Common myeloid progenitor, CD34-positive (primary cell): Measurements from ENCODE around the gene SLC4A7. TPM values are rescaled to one million over a fixed set of nuclear protein-coding genes. Genes with fewer than 3 reads are reported as not detected.
"Not testable (repeated sequence)": the region's sequence is repeated elsewhere in the genome, so short reads cannot be mapped to it uniquely, and the experiment has no call there.

ENCODE experiments used
- CTCF ChIA-PET: fragments of 350-600 bp; sonication (Branson Sonifier 250); formaldehyde crosslinking; loops from one replicate; lab custom pipeline; 2021; ENCODE audit warnings: antibody characterized with exemption; lab: Charles Lee
- POLR2A ChIA-PET: fragments of 350-600 bp; sonication (Branson Sonifier 250); formaldehyde crosslinking; loops from one replicate; lab custom pipeline; 2021; ENCODE audit warnings: antibody characterized with exemption; lab: Charles Lee
- DNase-seq, 3 donors: peaks; one replicate each; pipeline versions ENCODE4 v3.0.0 to v3.0.0-alpha.2; 2013
- H3K27ac ChIP-seq, 2 experiments: 1 replicate in 1 of 2; 2 replicates in 1 of 2; pipeline ENCODE4 v1.7.0; 2013; ENCODE audit warnings: inconsistent platforms in 2 of 2, low read length in 2 of 2, mild to moderate bottlenecking in 2 of 2, low read depth in 1 of 2, moderate library complexity in 1 of 2; ENCODE audit not compliant: severe bottlenecking in 2 of 2, insufficient read depth in 1 of 2, poor library complexity in 1 of 2
- H3K27me3 ChIP-seq, 5 experiments: replicated peaks in 2 of 5; 1 replicate in 3 of 5; 2 replicates in 2 of 5; pipeline versions ENCODE4 v1.6.1 to v1.7.0; 2013; ENCODE audit warnings: low read length in 4 of 5, mild to moderate bottlenecking in 2 of 5, moderate library complexity in 2 of 5, inconsistent platforms in 1 of 5; ENCODE audit not compliant: insufficient read depth in 5 of 5, control insufficient read depth in 4 of 5
- H3K36me3 ChIP-seq, 4 experiments: 1 replicate in 2 of 4; 2 replicates in 2 of 4; pipeline versions ENCODE4 v1.6.1 to v1.7.0; 2013; ENCODE audit warnings: low read length in 3 of 4, control low read depth in 1 of 4, mild to moderate bottlenecking in 1 of 4; ENCODE audit not compliant: control insufficient read depth in 4 of 4, insufficient read depth in 4 of 4
- H3K4me1 ChIP-seq, 4 experiments: 1 replicate in 3 of 4; 2 replicates in 1 of 4; pipeline versions ENCODE4 v1.6.1 to v1.7.1; 2013; ENCODE audit warnings: low read length in 3 of 4, mild to moderate bottlenecking in 3 of 4, control low read depth in 1 of 4, inconsistent platforms in 1 of 4, moderate library complexity in 1 of 4; ENCODE audit not compliant: control insufficient read depth in 4 of 4, insufficient read depth in 4 of 4; ENCODE audit errors: control extremely low read depth in 1 of 4
- H3K4me3 ChIP-seq, 7 experiments: 1 replicate in 4 of 7; 2 replicates in 3 of 7; pipeline versions ENCODE4 v1.5.1 to v1.7.0; 2013; ENCODE audit warnings: mild to moderate bottlenecking in 7 of 7, low read length in 6 of 7, moderate library complexity in 6 of 7, inconsistent platforms in 2 of 7, low read depth in 2 of 7, control low read depth in 1 of 7; ENCODE audit not compliant: insufficient read depth in 4 of 7, control insufficient read depth in 1 of 7; ENCODE audit errors: extremely low read depth in 1 of 7
- H3K9me3 ChIP-seq, 5 experiments: 1 replicate in 4 of 5; 2 replicates in 1 of 5; pipeline versions ENCODE4 v1.6.1 to v1.7.1; 2013; ENCODE audit warnings: low read length in 4 of 5, mild to moderate bottlenecking in 2 of 5, inconsistent platforms in 1 of 5, low read depth in 1 of 5, moderate library complexity in 1 of 5; ENCODE audit not compliant: control insufficient read depth in 4 of 5, insufficient read depth in 2 of 5; ENCODE audit errors: control extremely low read depth in 1 of 5
- WGBS: methylation state at CpG from one replicate; pipeline ENCODE4 v1.1.5; 2013; ENCODE audit not compliant: insufficient coverage; 5-methylcytosine and 5-hydroxymethylcytosine counted together
- polyA plus RNA-seq: library from polyadenylated mRNA; unstranded; fragments of 120-200 nt; gene quantifications from one replicate; pipeline ENCODE4 v1.2.1, GENCODE V29; 2013

SLC4A7 gene
- polyA plus RNA-seq = 16.1 TPM

GRCh38 chr3:27484015-27484844, at the start of gene SLC4A7:
Gene SLC4A7, minus strand, starts transcription at chr3:27484384. Its CDS starts 258 bp downstream, at chr3:27484126.
- peak; percentile 94 to 97 (median 97) for DNase-seq
- Histone ChIP-seq H3K9me3 (no peaks in the 10 kb centered on the region), H3K4me1 (peaks cover 15 to 41% (median 22%) of the 10 kb centered on the region in 4 experiments), H3K36me3 (no peaks in the 10 kb centered on the region), H3K27me3 (no peaks in the 10 kb centered on the region), H3K27ac (peak within 1 kb of the TSS in 1 of 2 experiments; percentile 61), H3K4me3 (peak within 1 kb of the TSS; percentile 74 to 98 (median 86))
- CTCF ChIA-PET = interaction anchor here (0.8 to 2.2 kb wide), 3 partner anchors 13 to 115 kb away, joined by 3 to 5 read pairs (median 3); partner anchors contain the start of gene NEK10
- POLR2A ChIA-PET = no interaction called here
- 0% methylated on average over 84 of the region's 100 CpGs for WGBS

GRCh38 chr3:27533261-27533607, 49.0 kb upstream of the SLC4A7 start:
- CTCF ChIA-PET = interaction anchor here (1.0 kb wide), 1 partner anchor 11 kb away, joined by 3 read pairs; no protein-coding TSS in a partner anchor
- DNase-seq = no peak
- H3K27ac ChIP-seq = no peak overlapping the region

DNA sequence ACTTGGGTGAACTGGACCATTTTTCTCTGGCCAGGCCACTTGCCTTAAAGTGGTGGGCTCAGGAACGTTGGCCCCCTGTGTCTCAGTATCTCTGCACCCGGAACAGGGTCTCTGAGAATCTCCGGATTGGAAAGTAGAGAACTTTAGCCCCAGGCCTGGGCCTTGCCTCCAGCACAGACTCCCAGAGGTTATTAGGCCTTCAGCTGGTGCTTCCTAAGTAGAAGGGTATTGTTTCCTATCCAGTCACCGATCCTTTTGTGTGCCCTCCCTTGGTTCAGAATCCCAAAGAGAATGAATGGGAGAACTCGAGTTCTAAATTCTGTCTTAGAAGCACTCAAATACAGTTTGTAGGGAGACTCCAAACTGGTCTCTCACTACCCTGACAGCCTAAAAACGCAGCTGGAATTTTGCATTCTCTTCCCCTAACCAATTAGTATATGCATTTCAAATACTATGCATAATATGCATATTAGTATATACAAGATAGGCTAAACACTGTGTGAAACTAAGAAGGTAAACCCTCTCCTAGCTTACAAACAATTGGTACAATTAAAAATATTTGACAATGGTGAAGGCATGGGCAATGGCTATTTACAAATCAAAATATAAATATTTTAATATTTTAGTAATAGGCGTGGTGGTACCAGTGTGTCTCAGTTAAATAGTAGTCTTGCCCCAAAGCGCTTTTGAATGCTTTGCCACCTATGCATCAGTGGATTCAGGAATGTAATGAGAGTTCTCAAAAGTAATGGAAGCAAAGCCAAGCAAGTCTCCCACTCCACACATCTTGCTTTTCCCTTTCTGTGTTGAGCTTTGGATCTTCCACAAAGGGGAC, 48.5 kb upstream of the SLC4A7 start:
- no peaks in the 10 kb centered on the region for H3K36me3 ChIP-seq
- WGBS = 100% methylated on average over 6 of the region's 8 CpGs
- peaks cover 0 to 6% (median 2%) of the 10 kb centered on the region in 4 experiments for H3K4me1 ChIP-seq
- no peaks in the 10 kb centered on the region for H3K9me3 ChIP-seq
- no peak overlapping the region for H3K27ac ChIP-seq
- no peaks in the 10 kb centered on the region for H3K27me3 ChIP-seq
- CTCF ChIA-PET = no interaction called here
- H3K4me3 ChIP-seq = no peak overlapping the region
- POLR2A ChIA-PET = no interaction called here
- no peak for DNase-seq

More at GRCh38 chr3:27533261-27533607, 49.0 kb upstream of the SLC4A7 start:
- no peaks in the 10 kb centered on the region for H3K9me3 ChIP-seq
- no peak overlapping the region for H3K4me3 ChIP-seq
- 100% methylated on average over 3 of the region's 4 CpGs for WGBS
- POLR2A ChIA-PET = no interaction called here
- H3K27me3 ChIP-seq = no peaks in the 10 kb centered on the region
- H3K4me1 ChIP-seq = peaks cover 0 to 6% (median 2%) of the 10 kb centered on the region in 4 experiments
- H3K36me3 ChIP-seq = no peaks in the 10 kb centered on the region

- CTCF ChIA-PET, POLR2A ChIA-PET, DNase-seq, H3K27ac ChIP-seq, H3K9me3 ChIP-seq, H3K27me3 ChIP-seq, H3K4me3 ChIP-seq, H3K4me1 ChIP-seq, H3K36me3 ChIP-seq: not testable (repeated sequence)
- 97% methylated on average over 5 of the region's 8 CpGs for WGBS
Measured at GRCh38 chr3:27531193-27531751, 47.1 kb upstream of the SLC4A7 start.

DNA sequence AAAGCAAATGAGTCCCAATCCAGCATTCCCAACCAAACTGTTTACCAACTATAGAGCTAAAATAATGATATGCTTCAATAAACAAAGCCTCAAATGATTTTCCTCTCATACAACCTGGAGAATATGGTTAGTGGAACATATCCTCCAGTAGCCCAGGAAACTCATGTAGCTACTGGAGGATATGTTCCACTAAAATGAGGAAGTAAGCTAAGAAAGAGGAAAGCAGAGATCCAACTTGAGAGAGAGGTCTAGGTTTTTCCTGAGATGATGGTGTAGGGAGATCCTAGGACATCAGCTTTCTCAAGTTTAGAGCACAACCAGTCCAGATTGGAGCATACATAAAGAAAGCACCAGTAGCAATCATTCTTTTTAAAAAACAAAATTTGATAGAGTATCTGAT, 44.6 kb upstream of the SLC4A7 start:
- Histone ChIP-seq H3K9me3 (no peaks in the 10 kb centered on the region), H3K27ac (no peak overlapping the region), H3K27me3 (no peaks in the 10 kb centered on the region), H3K4me1 (no peaks in the 10 kb centered on the region), H3K36me3 (no peaks in the 10 kb centered on the region), H3K4me3 (no peak overlapping the region)
- POLR2A ChIA-PET = no interaction called here
- CTCF ChIA-PET = no interaction called here
- DNase-seq = peak in 1 of 3 donors; percentile 5

- 100% methylated on average over 2 of the region's 6 CpGs for WGBS
- DNase-seq = no peak
- Histone ChIP-seq H3K4me3 (no peak overlapping the region), H3K4me1 (no peaks in the 10 kb centered on the region), H3K36me3 (no peaks in the 10 kb centered on the region), H3K9me3 (no peaks in the 10 kb centered on the region), H3K27ac (no peak overlapping the region), H3K27me3 (no peaks in the 10 kb centered on the region)
- ChIA-PET CTCF (no interaction called here), POLR2A (interaction anchor here (0.7 kb wide), 1 partner anchor 380 kb away, joined by 3 read pairs; no protein-coding TSS in a partner anchor)
Measured at GRCh38 chr3:27526614-27527315, 42.6 kb upstream of the SLC4A7 start.
